Hypothalamus (tissue), 51 donors: ENCODE results near the gene DDX49.
"Not testable (repeated sequence)": the region's sequence is repeated elsewhere in the genome, so short reads cannot be mapped to it uniquely, and the experiment has no call there.

ENCODE experiments used
- DNase-seq, 51 donors: peaks; one replicate each; lab custom pipeline; 2025; lab: John Stamatoyannopoulos, UW

Gene DDX49

GRCh38 chr19:18895038-18895823, 24.3 kb upstream of the DDX49 start:
- peak in 42 of 51 donors; percentile 33 to 97 (median 88) for DNase-seq

DNA sequence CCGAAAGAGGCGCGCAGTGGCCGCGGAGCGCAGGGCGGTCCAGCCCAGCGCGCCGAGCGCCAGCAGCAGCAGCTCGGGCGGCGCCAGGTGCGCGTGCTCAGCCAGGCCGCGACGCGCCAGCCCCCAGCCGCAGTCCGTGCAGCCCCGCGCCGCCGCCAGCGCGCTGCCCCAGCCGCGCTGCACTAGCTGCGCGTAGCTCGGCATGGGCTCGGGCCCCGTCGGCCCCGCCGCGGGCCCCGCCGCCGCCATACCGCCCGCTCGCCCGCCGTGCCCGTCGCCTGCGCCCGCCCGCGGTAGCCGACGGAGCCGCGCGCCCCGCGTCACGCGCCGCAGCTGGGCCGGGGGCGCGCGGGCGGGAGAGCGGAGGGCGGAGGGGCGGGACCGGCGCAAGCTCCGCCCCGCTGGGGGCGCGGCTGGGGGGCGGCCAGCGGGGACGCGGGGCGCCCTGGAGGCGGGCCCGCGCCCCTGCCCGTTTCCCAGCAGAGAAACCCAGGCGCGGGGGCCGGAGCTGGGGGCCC, 23.6 kb upstream of the DDX49 start, which contains the start of gene CERS1:
Gene CERS1 (minus strand): TSS at position 335 of the 518 bp plus-strand sequence. CDS start 86 bp downstream, at position 249.
- DNase-seq, result peak in 35 of 51 donors; percentile 10 to 78 (median 47)

DNA sequence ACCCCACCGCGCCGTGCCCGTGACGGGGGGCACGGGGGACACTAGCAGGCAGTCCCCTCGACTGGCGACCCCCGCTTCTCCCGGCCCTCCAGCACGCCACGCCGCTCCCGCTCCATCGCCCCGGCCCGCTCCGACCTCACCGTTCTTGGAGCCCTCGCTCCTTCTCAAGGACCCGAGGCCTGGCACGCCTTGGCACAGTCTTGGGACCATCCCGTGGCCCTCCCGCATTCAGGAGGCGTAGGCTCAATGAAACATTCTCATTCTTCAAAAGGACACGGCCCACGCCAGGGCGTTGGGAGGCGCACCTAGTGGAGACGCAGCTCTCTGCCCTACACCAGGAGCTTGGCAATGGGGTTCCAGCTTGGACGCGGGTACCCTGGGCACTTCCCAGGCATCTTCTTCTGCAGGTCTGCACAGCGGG, 23.1 kb upstream of the DDX49 start:
- peak in 35 of 51 donors; percentile 8 to 67 (median 46) for DNase-seq

DNA sequence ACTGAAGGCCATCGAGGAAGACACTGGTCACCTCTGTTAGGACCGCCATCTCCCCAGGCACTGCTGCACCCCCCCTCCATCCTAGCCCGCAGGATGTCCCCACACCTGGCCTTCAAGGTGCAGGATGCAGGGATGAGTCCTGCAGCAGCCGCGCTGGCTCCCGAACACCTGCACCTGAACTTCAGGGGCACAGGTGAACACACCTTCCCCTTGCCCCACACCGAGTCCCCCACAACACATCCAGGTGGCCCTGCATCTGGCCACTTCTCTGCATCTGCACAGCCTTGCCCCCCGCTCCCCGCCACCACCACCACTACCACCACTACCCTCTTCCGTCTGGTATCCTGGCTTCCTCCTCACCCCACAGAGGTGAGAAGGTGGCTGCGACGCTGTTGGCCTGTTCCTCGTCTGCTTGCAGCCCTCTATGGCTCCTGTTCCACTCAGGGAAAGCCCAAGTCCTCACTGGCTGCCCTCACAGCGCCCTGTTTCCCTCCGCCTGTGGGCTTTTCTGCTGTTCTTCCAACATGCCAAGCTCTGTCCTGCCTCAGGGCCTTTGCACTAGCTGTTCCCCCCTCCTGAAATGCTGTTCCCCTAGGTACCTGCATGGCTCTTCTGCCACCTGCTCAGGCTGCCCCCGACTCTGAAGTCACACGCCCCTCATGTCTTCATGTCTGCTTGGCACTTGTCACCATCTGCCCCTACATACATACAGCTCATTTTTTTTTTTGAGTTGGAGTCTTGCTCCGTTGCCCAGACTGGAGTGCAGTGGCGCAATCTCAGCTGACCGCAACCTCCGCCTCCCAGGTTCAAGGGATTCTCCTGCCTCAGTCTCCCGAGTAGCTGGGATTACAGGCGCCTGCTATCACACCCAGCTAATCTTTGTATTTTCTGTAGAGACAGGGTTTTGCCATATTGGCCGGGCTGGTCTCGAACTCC, 22.2 kb upstream of the DDX49 start:
- DNase-seq, result no peak

GRCh38 chr19:18898081-18898606, 21.4 kb upstream of the DDX49 start:
- DNase-seq, result peak in 6 of 51 donors; percentile 7 to 47 (median 24)

DNA sequence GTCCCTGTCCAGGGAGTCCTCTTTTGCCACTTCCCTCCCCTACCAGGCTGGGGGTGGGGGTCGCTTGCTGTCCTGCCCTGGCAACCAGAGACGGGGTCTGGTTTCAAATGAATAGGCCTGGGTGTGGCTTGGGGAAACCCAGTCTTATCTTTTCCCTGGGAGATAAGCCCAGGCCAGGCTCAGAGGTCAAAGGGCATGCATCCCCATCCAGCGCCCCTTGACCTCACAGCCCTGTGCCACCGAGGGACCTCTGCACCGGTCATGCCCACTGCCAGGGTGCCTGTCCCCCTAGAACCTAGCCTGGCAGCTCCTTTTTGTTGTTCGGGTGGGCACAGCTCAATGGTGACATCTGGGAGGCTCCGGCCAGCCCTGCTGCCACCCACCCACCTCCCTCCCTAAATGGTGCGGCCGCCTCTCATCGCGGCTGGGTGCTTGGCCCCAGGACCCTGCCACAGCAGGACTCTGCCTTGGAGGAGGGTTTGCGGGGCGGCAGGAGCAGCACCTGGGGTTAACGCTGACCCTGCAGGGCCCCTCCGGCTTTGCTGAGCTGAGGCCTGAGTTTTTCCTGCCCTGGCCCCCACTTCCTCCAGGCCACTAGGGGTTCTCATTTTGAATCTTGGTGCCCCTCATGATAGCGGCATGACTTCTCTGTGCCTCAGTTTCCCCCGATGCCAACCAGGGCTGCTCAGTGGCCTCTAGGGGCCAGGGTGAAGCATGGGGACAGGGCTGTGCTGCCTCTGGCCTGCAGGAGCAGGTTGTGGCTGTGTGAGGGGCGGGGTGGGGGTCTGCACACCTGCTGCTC, 20.7 kb upstream of the DDX49 start:
- DNase-seq, result no peak

DNA sequence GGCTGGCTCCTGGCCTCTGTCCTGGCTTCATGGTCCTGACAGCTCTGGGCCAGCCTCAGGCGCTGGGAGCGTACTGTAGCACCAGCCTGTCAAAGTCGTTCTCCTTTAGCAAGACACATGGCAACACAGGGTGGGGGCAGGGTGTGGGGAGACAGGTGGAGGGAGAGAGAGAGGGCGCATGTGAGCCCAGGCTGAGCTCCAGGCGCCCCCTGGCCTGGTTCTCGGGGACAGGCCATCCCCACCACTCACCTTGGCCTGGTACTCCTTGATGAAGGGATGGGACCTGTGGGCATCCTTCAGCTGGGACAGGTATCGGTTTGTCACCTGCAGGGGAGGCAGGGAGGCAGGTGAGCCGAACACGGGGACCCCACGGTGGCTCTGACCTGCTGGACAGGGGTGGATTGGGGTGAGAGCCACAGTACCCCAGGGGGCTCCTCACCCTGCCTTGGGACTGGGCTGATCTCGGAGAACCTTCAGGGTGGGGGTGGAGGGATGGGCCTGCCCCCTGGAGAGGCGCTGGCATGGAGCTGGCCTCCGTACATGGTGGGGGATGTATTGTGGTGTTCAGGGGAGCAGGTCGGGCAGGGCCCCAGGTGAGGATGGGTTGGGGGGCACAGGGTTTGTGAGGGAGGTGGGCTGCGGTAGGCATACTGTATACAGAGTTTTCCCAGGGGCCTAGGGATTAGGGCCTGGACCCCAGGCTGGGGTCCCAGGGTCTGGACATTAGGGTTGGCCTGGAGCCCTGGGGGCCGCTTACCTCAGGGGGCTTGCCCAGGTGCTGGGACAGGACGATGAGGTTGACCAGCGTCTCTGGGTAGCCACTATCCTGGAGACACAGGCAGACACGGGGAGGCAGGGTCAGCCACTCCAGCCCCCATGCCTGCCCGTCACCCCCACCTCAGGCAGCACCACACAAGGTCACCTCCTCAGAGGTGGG, 19.6 kb upstream of the DDX49 start:
- DNase-seq, result no peak

DNA sequence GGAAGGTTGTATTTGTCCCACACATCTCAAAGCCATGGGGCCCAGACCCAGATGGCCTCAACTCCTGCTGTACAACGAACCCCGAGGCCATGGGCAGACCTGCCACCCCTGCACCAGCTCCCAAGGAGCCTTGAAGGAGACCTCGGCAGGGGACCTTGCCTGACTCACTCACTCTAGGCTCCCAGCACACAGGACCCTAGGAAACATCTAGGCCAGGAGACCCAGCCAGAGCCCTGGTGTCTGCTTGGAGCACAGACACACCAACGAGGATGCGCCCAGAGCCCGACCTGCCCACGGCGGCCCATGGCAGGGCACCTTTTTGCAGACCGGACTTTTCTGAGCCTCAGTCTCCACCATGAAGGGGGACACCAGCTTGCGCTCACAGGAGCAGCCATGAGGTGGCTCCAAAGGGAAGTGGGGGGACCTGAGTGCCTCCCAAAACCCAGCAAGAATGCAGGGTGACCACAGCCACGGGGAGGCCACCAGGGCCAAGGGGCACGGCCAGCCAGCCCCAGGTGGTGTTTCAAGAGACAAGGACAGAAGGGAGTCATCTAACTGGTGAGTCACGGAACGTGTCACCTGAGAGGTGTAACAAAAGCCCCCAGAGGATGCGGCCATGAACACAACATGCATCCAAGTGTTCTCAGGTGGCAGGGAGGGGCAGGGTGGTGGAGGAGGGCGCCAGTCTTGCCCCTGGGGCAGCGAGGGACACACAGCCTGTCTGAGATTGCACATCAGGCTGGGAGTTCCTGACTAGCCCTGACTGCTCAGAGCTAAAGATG, 18.6 kb upstream of the DDX49 start:
- no peak for DNase-seq

GRCh38 chr19:18901491-18901890, 18.0 kb upstream of the DDX49 start:
- DNase-seq, result no peak

DNA sequence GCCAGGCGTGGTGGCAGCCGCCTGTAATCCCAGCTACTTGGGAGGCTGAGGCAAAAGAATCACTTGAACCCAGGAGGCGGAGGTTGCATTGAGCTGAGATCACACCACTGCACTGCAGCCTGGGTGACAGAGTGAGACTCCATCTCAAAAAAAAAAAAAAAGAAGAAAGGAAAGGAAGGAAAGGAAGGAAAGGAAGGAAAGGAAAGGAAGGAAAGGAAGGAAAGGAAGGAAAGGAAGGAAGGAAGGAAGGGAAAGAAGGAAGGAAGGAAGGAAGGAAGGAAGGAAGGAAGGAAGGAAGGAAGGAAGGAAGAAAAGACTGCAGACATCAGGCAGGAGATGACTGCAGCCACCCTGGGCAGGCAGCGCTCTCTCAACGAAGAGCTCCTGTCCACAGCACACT, 17.0 kb upstream of the DDX49 start:
- DNase-seq, result not testable (repeated sequence)

- DNase-seq, result no peak
Observed at GRCh38 chr19:18903156-18904037, 16.1 kb upstream of the DDX49 start.

- DNase-seq, result peak in 42 of 51 donors; percentile 6 to 92 (median 66)
Observed at GRCh38 chr19:18904334-18905057, 15.0 kb upstream of the DDX49 start.

DNA sequence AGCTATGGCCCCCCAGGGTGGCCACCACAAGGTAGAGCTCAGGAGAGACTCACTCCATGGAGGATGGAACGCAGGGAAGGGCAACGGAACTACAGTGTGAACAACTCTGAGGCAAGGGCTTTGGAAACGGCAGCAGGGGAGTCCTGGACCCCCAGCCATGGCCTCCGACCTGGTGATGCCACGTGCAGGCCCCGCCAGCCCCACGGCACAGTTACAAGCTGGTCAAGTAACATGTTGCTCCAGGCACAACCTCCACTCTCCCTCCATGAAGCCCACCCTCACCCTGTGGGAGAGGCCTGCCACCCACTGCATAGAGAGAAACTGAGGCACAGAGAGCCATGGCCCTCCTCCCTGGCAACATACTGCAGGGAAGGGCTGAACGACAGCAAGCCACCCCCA, 14.5 kb upstream of the DDX49 start:
- no peak for DNase-seq

- DNase-seq, result peak in 1 of 51 donors; percentile 60
Observed at GRCh38 chr19:18905513-18906236, 13.8 kb upstream of the DDX49 start.
